Thyroid gland (tissue), 4 donors: ENCODE measurements around the gene LRMDA.

Source experiments
- POLR2A ChIP-seq, 2 donors: fragments of 450-650 bp; IDR thresholded peaks; one replicate each; pipeline ENCODE4 v1.6.1; 2017; ENCODE audit warnings: antibody characterized with exemption in 2 of 2, mild to moderate bottlenecking in 2 of 2, moderate library complexity in 1 of 2
- TF ChIP-seq, protein P1 (sequence below), 6 experiments: fragments of 200-600 bp in 3 of 6; fragments of 450-650 bp in 3 of 6; sonication (generic) in 3 of 6; IDR thresholded peaks; one replicate each; pipeline ENCODE4 v1.5.1; 2016 to 2019; ENCODE audit warnings: antibody characterized with exemption in 6 of 6, mild to moderate bottlenecking in 2 of 6, inconsistent platforms in 1 of 6, moderate library complexity in 1 of 6

DNA sequence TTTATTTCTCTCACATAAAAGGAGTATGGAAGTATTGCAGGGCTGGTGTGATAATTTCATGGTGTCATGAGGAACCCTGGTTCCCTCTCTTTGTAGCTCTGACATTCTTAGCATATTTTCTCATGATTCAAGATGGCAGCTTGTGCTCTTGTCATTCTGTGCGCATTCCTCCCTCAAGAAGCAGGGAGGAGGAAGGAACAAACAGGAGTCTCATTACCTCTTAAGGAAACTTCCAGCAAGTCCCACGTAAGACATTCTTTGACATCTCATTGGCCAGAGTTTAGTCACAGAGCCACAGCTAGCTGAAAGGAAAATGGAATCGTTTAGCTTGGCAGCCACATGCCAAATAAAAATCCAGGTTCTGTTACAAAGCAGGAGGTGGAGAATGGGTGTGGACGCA, 546.8 kb downstream of the LRMDA start:
- TF ChIP-seq, protein P1, sequence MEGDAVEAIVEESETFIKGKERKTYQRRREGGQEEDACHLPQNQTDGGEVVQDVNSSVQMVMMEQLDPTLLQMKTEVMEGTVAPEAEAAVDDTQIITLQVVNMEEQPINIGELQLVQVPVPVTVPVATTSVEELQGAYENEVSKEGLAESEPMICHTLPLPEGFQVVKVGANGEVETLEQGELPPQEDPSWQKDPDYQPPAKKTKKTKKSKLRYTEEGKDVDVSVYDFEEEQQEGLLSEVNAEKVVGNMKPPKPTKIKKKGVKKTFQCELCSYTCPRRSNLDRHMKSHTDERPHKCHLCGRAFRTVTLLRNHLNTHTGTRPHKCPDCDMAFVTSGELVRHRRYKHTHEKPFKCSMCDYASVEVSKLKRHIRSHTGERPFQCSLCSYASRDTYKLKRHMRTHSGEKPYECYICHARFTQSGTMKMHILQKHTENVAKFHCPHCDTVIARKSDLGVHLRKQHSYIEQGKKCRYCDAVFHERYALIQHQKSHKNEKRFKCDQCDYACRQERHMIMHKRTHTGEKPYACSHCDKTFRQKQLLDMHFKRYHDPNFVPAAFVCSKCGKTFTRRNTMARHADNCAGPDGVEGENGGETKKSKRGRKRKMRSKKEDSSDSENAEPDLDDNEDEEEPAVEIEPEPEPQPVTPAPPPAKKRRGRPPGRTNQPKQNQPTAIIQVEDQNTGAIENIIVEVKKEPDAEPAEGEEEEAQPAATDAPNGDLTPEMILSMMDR (IDR thresholded peaks at IDR 0.05) = no peak
- no peak for TF ChIP-seq POLR2A (IDR thresholded peaks at IDR 0.05)
